Fibroblast of skin of left quadriceps (primary cell): ENCODE measurements around the gene MARCHF3.
"Not testable (repeated sequence)": the region's sequence is repeated elsewhere in the genome, so short reads cannot be mapped to it uniquely, and the experiment has no call there.

Source experiments
- DNase-seq, 2 experiments: peaks; one replicate each; pipeline ENCODE4 v3.0.0-alpha.2; 2013; ENCODE audit warnings: low read depth in 2 of 2

The MARCHF3 gene

DNA sequence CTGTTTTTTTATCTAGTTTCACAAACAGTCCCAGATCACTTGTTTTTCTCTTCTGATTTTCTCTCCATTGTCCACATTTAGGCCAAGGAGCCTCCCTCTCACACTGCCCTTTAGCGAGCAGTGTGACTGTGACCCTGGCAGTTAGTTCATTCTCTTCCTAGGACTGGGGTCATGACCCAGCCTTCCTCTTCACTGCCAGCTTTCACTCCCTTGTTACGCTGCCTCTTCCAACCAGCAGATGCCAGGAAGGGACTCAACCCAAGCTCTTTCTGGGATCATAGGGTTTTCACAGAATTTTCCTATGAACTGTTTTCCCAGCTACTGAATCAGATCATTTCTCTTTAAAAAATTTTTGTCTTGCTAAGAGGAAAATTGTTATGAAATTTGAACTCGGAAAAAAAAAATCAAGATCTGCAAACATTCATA lies 182.5 kb downstream of the MARCHF3 start:
- DNase-seq, result no peak

DNA sequence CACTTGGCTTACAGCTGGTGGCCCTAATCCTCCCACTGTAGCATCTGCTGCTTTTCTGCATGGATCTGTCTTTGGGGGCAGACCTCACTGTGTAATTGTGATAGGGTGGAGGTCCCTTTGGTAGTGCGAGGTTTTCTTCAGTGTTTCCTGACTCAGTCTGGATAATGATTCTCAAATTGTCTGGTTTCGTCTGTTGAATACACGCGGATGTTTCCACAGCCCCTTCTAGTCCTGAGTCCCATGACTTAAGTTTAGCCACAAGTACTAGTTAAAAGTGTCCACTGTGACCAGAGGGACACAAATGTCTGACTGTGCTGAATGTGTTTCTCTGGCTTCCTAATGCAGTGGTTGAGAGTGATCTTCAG lies 182.9 kb downstream of the MARCHF3 start:
- DNase-seq, result no peak

DNA sequence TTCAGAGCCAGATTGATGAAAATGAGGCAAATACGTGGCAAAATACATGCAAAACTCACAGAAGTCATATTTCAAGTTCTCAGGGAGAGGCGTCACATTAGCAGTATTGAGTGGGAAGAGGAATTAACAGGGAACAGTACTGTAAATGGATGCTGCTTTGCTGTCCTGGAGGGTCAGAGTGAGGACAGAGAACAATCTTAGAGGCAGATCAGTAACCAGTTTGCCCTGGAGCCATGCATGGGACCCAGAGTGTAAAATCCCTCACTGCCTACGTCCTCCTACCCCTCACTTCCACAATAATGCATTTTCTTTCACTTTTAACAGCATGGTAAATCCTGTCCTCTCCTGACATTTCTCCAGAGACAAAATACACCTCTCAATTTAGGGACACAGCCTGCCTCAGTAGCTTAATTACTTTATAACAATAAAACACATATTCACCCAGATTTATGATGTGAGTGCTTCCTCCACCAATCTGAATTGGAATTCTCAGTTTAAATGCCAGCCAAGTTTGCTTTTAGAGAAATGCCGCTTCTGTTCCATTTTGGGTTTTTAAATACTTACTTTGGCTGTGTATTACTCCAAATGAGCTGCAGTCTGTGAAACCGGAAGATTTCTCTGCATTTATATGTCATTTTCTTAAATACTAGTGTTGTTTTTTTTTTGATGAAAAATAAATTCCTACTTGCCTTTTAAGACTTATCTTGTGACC lies 183.5 kb downstream of the MARCHF3 start:
- no peak for DNase-seq

DNA sequence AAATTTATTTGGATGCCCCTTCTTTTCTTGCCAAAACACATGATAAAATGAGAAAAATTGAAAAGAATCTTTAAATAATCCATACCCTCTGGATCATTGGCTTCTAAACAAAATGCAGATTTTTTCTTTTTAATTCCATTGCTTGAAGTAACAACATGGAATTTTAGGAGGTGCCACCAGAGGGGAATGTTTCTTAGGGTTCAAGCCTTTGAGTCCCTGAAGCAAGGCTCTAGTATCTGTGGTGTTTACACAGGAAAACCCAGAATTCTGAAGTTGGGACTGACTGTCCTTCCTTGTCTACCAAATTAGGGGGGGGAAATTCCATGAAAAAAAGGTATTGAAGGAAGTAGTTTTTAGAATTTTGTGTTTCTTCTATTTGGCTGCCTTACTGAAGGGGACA lies 184.0 kb downstream of the MARCHF3 start:
- DNase-seq, result peak in 1 of 2 experiments; percentile 24

DNA sequence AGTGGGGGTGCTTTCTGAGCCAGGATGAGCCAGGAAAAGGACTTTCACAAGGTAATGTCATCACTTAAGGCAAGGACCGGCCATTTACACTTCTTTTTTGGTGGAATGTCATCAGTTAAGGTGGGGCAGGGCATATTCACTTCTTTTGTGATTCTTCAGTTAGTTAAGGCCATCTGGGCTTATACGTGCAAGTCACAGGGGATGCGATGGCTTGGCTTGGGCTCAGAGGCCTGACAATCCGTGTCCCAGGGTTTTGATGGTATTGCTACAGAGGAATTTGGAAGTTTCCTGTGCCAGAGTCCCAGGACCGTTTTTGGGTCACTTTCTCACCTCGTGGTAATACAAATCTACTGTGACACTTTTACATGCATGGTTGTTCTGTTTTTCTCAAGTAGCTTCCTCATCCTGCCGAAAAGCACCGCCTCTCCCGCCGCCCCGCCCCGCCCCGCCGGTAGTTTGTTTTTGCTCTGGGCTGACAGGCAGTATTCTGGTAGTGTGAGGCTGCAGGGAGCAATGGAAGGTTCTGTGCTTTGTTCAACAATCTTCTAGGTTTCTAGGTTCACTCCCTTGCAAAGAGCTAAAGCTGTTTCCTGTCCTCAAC lies 184.8 kb downstream of the MARCHF3 start:
- DNase-seq, result not testable (repeated sequence)

DNA sequence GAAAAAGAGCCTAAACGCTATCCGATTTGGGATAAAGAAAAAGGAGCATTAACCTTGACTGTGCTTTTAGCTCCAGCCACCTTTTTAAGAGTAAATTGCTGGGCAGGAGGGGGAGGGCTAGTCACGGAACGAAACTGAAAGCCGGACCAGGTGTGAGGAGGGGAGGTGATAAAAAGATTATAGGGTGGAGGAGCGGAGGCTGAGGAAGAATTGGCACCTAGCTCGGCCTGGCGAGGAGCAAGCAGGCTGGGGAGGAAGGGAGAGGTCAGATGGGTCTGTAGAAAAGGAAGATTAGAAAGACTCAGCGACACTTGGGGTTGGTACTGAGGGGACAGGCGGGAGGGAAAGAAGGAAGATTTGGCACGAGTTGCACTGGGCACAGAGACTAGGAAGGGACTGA lies 187.0 kb downstream of the MARCHF3 start:
- not testable (repeated sequence) for DNase-seq

DNA sequence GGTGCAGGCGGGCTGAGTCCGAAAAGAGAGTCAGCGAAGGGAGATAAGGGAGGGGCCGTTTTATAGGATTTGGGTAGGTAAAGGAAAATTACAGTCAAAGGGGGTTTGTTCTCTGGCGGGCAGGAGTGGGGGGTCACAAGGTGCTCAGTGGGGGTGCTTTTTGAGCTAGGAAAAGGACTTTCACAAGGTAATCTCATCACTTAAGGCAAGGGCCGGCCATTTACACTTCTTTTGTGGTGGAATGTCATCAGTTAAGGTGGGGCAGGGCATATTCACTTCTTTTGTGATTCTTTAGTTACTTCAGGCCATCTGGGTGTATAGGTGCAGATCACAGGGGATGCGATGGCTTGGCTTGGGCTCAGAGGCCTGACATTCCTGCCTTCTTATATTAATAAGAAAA lies 191.0 kb downstream of the MARCHF3 start:
- DNase-seq, result not testable (repeated sequence)

DNA sequence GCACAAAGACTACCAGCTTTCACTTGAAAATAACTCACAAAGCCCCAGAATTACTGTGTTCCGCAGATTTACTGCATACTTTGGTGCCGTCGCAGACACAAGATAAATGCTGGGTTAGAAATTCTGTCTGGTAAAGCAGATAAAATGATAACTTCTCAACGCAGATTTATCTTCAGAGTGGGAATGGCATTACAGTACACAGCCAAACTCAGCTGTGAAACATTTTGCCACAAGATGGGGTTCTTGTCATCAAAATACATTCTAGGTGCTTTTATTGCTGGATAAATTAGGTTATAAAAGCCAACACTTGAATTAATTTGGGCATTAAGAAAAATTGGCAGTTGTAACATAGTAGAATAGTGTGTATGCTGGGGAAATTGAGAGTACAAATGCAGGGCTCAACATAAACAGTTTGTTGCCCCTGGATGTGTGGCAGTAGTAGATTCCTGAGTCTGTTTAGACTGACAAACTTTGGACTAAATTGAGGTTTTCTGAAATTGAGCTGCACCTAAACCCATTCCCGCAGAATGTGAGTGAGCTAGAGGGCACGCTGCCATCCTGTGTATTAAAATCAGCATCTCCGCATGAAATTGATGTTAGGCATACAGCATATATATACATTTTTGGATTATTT lies 192.3 kb downstream of the MARCHF3 start:
- DNase-seq, result no peak

DNA sequence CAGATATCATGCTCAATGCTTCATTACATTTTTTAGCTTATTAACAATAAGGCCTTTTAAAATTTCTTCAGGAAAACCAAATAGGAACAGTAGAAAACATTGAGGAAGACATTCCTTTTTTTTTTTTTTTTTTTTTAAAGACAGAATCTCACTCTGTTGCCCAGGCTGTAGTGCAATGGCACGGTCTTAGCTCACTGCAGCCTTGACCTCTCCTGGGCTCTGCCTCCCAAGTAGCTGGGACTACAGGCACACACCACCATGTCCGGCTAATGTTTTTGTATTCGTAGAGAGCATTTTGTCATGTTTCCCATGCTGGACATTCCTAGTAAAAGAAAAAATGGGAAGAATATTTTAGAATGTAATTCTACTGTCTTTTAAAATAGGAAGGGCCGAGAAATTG lies 193.1 kb downstream of the MARCHF3 start:
- DNase-seq, result no peak

DNA sequence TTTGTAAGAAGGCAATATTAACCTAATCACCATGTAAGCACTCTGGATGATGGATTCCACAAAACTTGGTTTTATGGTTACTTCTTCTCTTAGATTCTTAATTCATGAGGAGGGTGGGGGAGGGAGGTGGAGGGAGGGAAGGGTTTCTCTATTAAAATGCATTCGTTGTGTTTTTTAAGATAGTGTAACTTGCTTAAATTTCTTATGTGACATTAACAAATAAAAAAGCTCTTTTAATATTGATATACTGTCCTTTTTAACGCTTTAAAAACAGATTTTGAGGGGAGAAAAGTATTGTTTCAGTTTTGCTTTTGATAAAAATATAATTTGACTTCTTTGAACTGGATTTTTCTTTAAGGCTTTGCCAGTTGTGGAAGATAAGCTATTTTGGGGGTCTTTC lies 193.6 kb downstream of the MARCHF3 start:
- DNase-seq, result no peak

DNA sequence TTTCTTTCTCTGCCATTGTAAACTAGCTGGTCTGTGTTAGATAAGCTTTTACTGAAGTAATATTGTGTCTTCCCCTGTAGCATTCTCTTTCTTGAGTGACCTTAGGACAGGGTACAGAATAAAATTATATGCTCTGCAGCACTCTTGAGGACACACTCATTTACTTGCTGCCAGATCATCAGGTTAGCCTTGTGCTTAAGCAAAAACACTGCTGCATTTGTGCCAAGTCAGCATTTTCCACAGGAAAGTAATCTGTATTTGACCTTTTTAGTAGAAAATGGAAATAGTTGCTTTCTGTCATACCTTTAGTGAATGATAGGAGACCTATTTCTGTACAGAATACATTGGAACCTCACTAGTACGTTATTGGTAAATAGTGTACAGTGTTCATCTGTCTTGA lies 199.2 kb downstream of the MARCHF3 start:
- DNase-seq, result no peak

DNA sequence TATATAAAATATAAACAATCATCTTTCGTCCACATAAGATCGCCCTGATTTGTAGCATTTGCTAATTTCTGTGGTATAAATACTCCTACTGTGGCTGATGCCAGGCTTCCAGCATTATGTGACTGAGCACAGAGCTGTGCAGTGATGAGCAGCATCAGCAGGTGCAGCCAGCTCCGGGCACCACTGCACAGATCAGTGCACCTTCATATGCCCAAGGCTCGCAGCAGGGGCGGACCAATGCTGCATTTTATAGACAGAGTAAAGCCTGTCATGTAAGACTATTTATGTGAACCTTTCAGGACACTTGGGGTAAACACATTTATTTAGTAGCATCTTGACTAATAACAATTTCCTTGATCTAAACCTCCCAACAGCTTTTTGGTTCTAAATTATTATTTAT lies 200.3 kb downstream of the MARCHF3 start:
- no peak for DNase-seq

DNA sequence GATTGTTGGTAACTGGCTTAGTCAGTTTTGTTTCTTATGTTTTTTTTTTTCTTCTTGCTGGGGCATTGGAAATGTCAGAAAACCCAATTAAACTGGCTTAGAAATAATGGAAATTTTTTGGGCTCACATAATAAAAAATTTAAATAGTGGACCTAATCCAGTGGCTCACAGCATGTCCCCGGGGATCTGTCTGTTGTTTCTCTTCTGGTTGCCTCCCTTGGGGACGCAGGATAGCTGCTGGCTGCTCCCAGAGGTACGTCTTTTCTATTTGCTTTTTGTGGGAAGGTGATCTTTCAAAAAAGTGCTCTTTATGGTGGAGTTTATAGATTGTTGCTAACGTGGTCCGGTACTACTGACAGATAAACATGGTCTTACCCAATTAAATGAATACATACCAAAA lies 201.3 kb downstream of the MARCHF3 start:
- no peak for DNase-seq

DNA sequence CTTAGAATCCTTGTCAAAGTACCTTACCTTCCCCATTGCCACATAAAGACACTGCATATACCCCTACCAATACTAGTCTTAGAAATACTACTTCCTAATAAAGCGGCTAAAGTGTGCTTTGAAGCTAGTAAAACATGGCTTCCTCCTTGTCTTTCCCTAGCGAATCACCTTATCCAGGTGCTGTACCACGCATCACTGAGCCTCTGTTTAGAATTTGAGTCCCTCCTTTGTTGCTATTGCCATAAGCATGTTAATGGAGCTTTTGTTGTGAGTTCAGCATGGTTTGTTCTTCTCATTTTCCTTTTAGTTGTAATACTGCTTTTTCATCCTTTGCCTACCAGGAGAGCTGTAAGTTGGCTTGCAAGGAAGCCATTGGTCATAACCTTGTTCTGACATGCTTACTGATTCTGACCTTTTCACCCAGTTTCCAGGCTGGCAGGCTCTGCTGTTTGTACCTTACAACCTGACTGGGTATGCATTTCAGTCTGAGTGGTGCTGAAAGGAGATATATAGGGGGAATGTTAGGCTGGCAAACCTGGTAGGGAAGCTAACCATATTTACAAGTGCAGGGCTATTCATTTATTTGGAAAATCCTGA lies 203.6 kb downstream of the MARCHF3 start:
- DNase-seq, result no peak

DNA sequence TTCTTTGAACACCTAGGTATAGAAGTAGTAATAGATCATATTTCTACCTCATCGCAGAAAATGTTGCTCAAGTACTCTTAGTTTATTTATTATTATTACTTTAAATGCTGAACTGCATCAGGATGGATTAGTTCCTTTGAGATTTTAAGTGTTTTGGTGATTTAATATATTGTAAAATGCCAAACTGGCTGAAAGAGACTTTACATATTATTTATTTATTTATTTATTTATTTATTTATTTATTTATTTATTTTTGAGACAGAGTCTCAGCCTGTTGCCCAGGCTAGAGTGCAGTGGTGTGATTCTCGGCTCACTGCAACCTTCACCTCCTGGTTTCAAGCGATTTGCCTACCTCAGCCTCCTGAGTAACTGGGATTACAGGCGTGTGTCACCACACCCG lies 211.1 kb downstream of the MARCHF3 start:
- no peak for DNase-seq

DNA sequence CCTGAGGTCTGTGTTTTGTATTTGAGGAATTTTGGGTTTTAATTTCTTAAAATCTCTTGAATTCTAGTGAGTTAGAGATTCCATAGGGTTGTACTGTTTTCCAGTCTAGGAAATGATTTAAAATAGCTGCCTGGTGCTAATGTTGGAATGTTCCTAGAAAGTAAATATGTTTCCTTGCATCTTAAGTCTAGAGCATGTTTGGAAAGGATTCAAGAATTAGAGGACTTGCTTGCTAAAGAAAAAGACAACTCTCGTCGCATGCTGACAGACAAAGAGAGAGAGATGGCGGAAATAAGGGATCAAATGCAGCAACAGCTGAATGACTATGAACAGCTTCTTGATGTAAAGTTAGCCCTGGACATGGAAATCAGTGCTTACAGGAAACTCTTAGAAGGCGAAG lies 211.6 kb downstream of the MARCHF3 start:
- no peak for DNase-seq
